ENCODE results near the gene ESPNL. TPM values are rescaled to one million over a fixed set of nuclear protein-coding genes. Genes with fewer than 3 reads are reported as not detected.
A peak's percentile ranks its signal among the peaks of the same experiment; 100 is the strongest.

The ESPNL gene
- total and polyA plus RNA-seq, 2 of the 4 experiments (the other 2 are of a cell fraction) = 2.0 TPM

GRCh38 chr2:238158509-238159070 is 58.5 kb downstream of the ESPNL start, which contains the start of gene ERFE:
Gene ERFE (plus strand): TSS chr2:238158970. CDS start chr2:238159008, 38 bp downstream.
- 0 out of 2 replicates have a peak within 1 kb of the TSS, but pooled peaks have one; percentile 5 for H2BK120ac ChIP-seq (ENCODE audit: low read depth, low read length)
- H4K20me1 ChIP-seq (ENCODE audit: insufficient read depth, low read length) = no peaks in the 10 kb centered on the region
- peak within 1 kb of the TSS in 1 of 2 experiments; percentile 40; a peak in 1 of 4 replicates for H4K8ac ChIP-seq (ENCODE audit: low read depth in 2 of 2, low read length in 2 of 2)
- no peak within 1 kb of the TSS for H3K56ac ChIP-seq (ENCODE audit: extremely low read depth, insufficient read depth, low read length)
- peak within 1 kb of the TSS; percentile 87 for H2AFZ ChIP-seq (replicated peaks; ENCODE audit: low read length, poor library complexity)
- peak within 1 kb of the TSS; percentile 32; the same call in 1 of the 2 replicates for H3K9ac ChIP-seq (ENCODE audit: low read depth, low read length)
- no peak within 1 kb of the TSS for H2BK20ac ChIP-seq (ENCODE audit: low read depth, low read length)
- H2AK9ac ChIP-seq (replicated peaks; ENCODE audit: low read depth, low read length, poor library complexity) = peak within 1 kb of the TSS; percentile 59
- peak; percentile 85 for ATAC-seq (ENCODE audit: low read depth)
- no peak within 1 kb of the TSS; the same call in 1 of the 2 replicates for H3K27ac ChIP-seq (ENCODE audit: insufficient read depth, low read length)
- DNase-seq = peak; percentile 33
- peak within 1 kb of the TSS; percentile 80 for H3K4me2 ChIP-seq (ENCODE audit: low read depth, low read length)
- H3K9me3 ChIP-seq (ENCODE audit: control insufficient read depth, insufficient read depth, low read length) = no peaks in the 10 kb centered on the region
- no peak within 1 kb of the TSS; the same call in 2 of the 3 replicates for H2BK15ac ChIP-seq (ENCODE audit: low read depth, low read length)
- H3K4ac ChIP-seq (ENCODE audit: low read depth, low read length) = peak within 1 kb of the TSS; percentile 9
- H3K27me3 ChIP-seq (ENCODE audit: control insufficient read depth, insufficient read depth, low read length) = peaks cover 2% of the 10 kb centered on the region; the same call in 1 of the 2 replicates
- H3K23ac ChIP-seq (ENCODE audit: low read depth, low read length) = no peak within 1 kb of the TSS
- CTCF ChIA-PET = interaction anchor here (0.6 kb wide), 1 partner anchor 82 kb away, joined by 3 read pairs; no protein-coding TSS in a partner anchor
- no peak within 1 kb of the TSS for H4K91ac ChIP-seq (ENCODE audit: insufficient read depth, low read depth, low read length)
- H3K36me3 ChIP-seq (ENCODE audit: control insufficient read depth, insufficient read depth, low read length) = no peaks in the 10 kb centered on the region
- H3K4me1 ChIP-seq (ENCODE audit: control insufficient read depth, insufficient read depth, low read length) = peaks cover 18% of the 10 kb centered on the region
- dilution Hi-C loops (cut with HindIII; ENCODE audit: low sequenced_read_pairs, unreplicated experiment) (no loop called here), in situ Hi-C loops (cut with MboI; ENCODE audit: low sequenced_read_pairs) (no loop called here), intact Hi-C loops (cut with micrococcal nuclease) (no loop called here)
- H2BK5ac ChIP-seq (ENCODE audit: low read depth, low read length, poor library complexity, severe bottlenecking) = no peak within 1 kb of the TSS
- H4K5ac ChIP-seq (ENCODE audit: low read depth, low read length) = no peak within 1 kb of the TSS
- WGBS, 2 experiments (ENCODE audit: extremely low coverage in 2 of 2, insufficient read length in 1 of 2) = 7% methylated on average over 10 of the region's 61 CpGs; no CpG with 5 or more reads in 1 of the 2 experiments
- peak within 1 kb of the TSS; percentile 44 for H3K4me3 ChIP-seq (ENCODE audit: insufficient read depth, low read depth, low read length)
- H3K79me1 ChIP-seq (ENCODE audit: low read depth in 1 of 2, low read length in 2 of 2) = no peaks in the 10 kb centered on the region; a peak in 1 of 4 replicates
- 0 out of 2 replicates have a peak within 1 kb of the TSS, but pooled peaks have one; percentile 0 for H3K14ac ChIP-seq (replicated peaks; ENCODE audit: low read depth, low read length)
- BruUV-seq (replicated peaks) = no TSS peak
- peak within 1 kb of the TSS; percentile 47 for H2AK5ac ChIP-seq (ENCODE audit: low read depth, low read length)
- no peak within 1 kb of the TSS for H3K18ac ChIP-seq (ENCODE audit: low read depth, low read length)
- H3K9me1 ChIP-seq (ENCODE audit: insufficient read depth, low read length) = 0 out of 2 replicates have a peak, but pooled peaks cover 7% of the 10 kb centered on the region
- POLR2A ChIA-PET (ENCODE audit: unreplicated experiment) = no interaction called here
- no peak for TF ChIP-seq RCOR1 (IDR thresholded peaks at IDR 0.05; ENCODE audit: insufficient replicate concordance, low read length)
- peak; percentile 54 for TF ChIP-seq CTCF (conservative IDR thresholded peaks at IDR 0.05; ENCODE audit: low read depth, low read length)
- peak; percentile 68; the same call in 1 of the 2 replicates for TF ChIP-seq MAZ (IDR thresholded peaks at IDR 0.05; ENCODE audit: borderline replicate concordance, low read depth, low read length)
- no peak for TF ChIP-seq NFE2L2 (IDR thresholded peaks at IDR 0.05; ENCODE audit: low read depth, low read length)
- peak; percentile 80 for TF ChIP-seq MXI1 (IDR thresholded peaks at IDR 0.05; ENCODE audit: borderline replicate concordance, low read depth, low read length)
- TF ChIP-seq BHLHE40 (IDR thresholded peaks at IDR 0.05; ENCODE audit: low read depth, low read length) = no peak
- no peak for TF ChIP-seq CHD1 (IDR thresholded peaks at IDR 0.05; ENCODE audit: low read depth, low read length)
- 0 out of 2 replicates have a peak, but pooled peaks have one; percentile 32 for TF ChIP-seq POLR2A (IDR thresholded peaks at IDR 0.05; ENCODE audit: low read depth, low read length)
- no peak for TF ChIP-seq RAD21 (IDR thresholded peaks at IDR 0.05; ENCODE audit: low read length)
- TF ChIP-seq SMC3 (IDR thresholded peaks at IDR 0.05; ENCODE audit: low read depth, low read length) = no peak
- no peak for TF ChIP-seq RFX5 (IDR thresholded peaks at IDR 0.05; ENCODE audit: low read depth, low read length)
- TF ChIP-seq MAFK (IDR thresholded peaks at IDR 0.05; ENCODE audit: low read depth, low read length) = no peak
- TF ChIP-seq CEBPB (IDR thresholded peaks at IDR 0.05; ENCODE audit: low read depth, low read length) = no peak
- no peak for TF ChIP-seq USF2 (IDR thresholded peaks at IDR 0.05; ENCODE audit: low read depth, low read length)
- TF ChIP-seq FOS (IDR thresholded peaks at IDR 0.05; ENCODE audit: low read depth, low read length) = no peak

Measured in IMR-90 (cell line).